ENCODE measurements around the gene CAGE1.
A peak's percentile ranks its signal among the peaks of the same experiment; 100 is the strongest.

Gene CAGE1

DNA sequence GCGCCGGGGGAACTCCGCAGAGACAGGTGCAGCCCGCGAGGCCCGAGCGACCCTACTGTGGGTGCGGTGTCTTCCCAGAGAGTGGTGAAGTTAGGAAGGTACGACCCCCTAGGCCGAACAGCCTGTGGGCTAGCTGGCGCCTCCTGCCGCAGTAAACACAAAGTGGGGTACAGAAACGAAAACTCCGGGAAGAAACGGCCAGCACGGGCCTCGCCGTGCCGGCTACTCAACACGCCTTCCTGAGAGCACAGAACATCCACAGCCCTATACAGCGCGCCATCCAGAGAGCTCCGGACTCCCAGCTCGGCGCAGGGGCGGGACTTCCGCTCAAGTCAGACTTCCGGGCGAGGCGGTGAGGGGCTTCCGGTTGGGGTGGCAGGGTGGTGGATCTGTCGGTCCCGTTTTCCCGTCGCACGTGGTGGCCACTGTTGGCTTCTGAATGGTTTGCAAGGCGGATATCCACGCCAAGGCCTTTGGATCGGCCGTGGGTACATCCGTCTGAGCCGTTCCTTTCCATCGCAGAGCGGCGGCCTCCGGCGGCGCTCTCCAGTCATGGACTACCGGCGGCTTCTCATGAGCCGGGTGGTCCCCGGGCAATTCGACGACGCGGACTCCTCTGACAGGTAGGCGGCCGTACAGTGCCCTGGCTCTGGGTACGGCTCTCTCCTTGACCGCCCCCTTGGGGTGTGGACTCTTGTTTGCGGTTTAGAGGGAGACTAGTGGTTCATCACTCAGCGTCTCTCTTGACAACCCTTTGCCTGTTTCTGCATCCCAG, at the start of gene CAGE1, which contains the start of gene RIOK1:
Gene CAGE1 (minus strand): TSS at position 292 of the 775 bp plus-strand sequence. CDS start 2,569 bp downstream, outside the sequence.
Gene RIOK1 (plus strand): TSS at position 358 of the 775 bp plus-strand sequence. CDS start 195 bp downstream, at position 553.
- peak; percentile 79 for DNase-seq (ENCODE audit: low read depth, low spot score)
- H3K27ac ChIP-seq: peak within 1 kb of the TSS; percentile 90

DNA sequence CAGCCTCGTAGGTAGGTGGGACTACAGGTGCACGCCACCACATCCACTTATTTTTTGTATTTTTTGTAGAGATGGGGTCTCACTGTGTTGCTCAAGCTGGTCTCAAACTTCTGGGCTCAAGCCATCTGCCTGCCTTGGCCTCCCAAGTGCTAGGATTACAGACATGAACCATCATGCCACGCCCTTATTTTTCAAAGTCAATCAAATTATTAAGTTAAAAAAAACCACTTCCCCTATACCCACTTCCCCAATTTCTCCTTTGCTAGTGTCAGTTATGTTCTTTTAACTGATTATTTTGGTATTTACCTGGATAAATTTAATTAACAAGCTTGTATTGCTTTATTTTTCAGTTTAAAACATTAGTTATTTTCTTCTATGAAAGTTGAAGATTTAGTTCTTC, 49.7 kb upstream of the CAGE1 start:
- H3K27ac ChIP-seq: no peak overlapping the region
- no peak for DNase-seq (ENCODE audit: low read depth, low spot score)

DNA sequence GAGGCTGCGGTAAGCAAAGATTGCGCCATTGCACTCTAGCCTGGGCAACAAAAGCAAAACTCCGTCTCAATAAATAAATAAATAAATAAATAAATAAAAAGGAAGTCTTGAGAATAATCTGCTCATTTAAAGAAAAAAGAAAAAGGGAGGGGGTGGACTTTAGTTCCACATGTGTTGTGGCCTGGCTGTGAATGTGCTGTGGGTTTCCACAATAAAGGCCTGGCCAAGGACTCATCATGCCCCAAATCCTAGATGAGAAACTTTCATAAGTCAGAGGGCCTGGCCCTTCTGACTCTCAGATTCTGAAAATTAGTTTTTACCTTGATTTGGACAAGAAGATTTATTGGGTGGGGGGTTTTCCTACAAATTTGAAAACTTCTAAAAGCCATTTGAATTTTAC, 48.5 kb upstream of the CAGE1 start:
- no peak overlapping the region for H3K27ac ChIP-seq
- DNase-seq (ENCODE audit: low read depth, low spot score): no peak

DNA sequence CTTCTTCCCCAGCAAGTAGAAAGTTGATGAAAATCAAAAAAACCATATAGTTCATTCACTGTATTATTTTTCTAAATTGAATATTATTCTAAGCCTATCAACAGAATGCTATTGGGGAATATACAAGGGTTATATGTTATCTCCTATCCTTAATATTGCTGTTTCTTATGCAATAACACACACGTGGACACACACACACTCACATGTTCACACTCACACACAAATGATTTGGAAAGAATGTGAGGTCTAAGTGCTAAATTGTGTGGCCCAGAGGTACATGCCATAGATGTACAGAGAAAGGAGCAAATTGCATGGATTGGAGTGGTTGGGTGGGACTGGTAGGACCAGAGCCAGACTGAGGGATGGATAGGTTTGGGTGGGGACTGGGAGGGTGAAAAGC, 45.1 kb upstream of the CAGE1 start:
- H3K27ac ChIP-seq: no peak overlapping the region
- no peak for DNase-seq (ENCODE audit: low read depth, low spot score)

DNA sequence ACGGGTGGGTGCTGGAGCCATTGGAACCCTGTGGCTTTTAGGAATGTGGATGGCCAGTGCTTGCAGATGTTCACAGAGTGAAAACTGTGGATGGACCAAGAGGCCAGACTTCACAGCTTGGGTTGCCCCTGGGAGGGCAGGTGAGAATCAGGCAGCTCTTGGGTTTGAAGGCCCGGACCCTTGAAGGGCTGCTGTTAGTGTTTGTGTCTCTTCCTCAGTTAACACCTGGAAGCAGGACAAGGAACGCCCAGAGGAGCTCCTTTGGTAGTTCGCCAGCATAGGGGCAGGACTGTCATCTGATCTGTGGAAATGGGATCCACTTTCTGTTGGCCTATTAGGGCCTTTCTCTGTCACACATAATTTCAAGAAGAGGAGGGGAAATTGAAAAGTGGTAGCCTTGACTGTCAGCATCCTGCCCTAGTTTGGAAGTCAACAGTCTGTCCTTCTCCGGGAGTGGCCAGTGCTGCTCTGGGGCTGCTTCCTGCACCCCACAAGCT, 43.6 kb upstream of the CAGE1 start:
- no peak overlapping the region for H3K27ac ChIP-seq
- DNase-seq (ENCODE audit: low read depth, low spot score): no peak

DNA sequence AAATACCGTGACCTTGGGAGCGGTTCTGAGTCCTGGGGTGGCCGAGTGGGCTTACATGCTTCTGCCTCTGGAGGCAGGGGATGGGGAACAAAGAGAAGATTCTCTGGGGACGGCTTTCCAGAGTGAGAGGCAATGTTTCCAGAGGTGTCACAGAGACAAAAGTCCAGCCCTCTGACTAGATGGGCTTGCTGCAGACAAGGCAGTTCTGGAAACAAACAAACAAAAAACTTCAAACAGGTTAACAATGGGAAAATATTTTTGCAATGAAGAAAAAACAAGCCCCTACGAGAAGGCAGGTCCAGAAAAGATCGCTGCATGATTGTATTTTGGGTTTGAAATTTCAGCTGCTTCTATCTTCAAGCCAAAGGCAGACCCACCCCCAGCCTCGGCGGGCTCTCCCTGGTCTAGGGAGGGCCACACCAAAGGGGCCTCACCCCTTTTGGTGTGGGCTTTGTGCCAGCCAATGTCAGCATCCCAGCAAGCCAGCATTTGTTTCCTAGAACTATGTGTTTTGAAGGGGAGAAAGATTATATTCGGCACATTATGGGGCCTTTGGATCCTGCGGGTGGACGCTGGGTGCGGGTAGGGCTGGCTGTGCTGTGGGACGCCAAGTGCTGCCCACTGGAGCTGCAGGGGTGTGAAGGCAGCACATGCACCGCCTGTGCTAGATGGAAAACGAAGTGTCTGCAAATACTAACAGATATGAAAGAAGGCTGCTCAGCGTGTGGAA, 43.0 kb upstream of the CAGE1 start:
- DNase-seq (ENCODE audit: low read depth, low spot score): no peak
- no peak overlapping the region for H3K27ac ChIP-seq

DNA sequence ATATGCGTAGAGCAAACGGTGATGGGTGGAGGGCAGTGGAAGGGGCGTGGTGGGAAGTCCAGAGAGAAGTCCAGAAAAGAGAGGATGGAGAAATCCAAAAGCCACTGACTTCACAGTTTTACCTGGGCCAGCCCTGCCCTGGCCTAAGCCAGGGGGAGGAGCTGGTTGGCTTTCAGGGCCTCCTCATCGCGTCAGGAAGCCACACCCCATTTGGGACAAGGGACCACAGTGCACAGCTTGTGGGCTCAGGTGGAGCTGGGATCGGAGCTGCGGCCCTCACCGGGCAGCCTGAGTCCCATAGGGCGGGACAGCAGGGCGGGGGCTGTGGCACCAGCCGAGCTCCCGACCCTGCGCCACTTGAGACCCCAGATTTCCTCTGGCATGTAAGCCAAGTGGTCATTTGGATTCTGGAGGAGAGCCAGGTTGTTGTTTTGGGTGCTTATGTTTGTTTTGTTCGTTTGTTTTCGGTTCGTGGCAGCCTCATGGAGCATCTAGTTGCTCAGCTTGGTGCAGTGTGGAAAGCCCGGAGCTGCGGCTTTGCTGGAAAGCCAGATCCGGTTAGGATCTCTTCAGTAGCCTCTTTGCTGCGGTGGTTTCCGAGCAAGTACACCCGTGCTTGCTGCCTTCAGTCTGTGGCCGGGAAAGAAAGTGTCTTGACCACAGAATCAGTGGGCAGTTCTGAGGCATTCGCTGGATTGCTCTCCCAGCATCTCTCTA, 42.3 kb upstream of the CAGE1 start:
- no peak for DNase-seq (ENCODE audit: low read depth, low spot score)
- H3K27ac ChIP-seq: no peak overlapping the region

DNA sequence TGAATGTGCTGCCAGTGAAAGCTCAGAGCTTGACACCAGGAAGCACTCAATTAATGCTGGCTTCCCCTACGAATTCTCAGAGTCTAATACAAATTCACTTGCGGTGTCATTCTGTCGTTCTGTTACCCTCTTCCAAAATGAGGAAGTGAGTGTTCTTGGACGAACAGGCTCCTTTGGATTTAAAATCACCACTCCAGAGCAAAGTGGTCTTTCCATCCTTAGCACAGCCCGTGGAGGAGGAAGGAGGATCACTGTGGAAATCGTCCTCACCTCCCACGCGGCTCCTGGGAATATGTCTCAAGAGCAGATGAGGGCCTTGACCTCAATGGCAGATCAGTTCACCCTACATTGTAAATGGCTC, 41.8 kb upstream of the CAGE1 start:
- DNase-seq (ENCODE audit: low read depth, low spot score): no peak
- no peak overlapping the region for H3K27ac ChIP-seq

DNA sequence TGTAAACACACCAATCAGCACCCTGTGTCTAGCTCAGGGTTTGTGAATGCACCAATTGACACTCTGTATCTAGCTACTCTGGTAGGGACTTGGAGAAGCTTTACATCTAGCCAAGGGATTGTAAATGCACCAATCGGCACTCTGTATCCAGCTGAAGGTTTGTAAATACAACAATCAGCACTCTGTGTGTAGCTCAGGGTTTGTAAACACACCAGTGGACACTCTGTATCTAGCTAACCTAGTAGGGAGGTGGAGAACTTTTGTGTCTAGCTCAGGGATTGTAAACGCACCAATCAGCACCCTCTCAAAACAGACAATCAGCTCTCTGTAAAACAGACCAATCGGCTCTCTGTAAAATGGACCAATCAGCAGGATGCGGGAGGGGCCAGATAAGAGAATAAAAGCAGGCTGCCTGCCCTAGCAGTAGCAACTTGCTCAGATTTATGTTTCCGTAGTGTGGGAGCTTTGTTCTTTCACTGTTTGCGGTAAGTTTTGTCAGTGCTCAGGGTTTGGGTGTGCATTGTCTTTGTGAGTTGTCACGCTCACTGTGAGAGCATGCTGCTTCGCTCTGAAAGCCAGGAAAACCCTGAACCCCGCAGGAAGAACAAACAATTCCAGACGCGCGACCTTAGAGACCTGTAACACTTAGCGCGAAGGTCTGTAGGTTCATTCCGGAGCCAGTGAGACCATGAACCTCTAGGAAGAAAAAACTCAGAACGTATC, 37.1 kb upstream of the CAGE1 start:
- DNase-seq (ENCODE audit: low read depth, low spot score): no peak

DNA sequence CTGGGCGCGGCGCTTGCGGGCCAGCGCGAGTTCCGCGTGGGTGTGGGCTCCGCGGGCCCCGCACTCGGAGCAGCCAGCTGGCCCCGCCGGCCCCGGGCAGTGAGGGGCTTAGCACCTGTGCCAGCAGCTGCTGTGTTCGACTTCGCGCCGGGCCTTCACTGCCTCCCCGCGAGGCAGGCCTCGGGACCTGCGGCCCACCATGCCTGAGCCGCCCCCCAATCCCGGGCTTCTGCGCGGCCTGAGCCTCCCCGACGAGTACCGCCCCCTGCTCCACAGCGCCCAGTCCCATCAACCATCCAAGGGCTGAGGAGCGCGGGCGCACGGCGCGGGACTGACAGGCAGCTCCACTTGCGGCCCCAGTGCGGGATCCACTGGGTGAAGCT, 36.3 kb upstream of the CAGE1 start:
- no peak overlapping the region for H3K27ac ChIP-seq
- DNase-seq (ENCODE audit: low read depth, low spot score): no peak

More for the DNA sequence above, 37.1 kb upstream of the CAGE1 start:
- H3K27ac ChIP-seq: no peak overlapping the region

DNA sequence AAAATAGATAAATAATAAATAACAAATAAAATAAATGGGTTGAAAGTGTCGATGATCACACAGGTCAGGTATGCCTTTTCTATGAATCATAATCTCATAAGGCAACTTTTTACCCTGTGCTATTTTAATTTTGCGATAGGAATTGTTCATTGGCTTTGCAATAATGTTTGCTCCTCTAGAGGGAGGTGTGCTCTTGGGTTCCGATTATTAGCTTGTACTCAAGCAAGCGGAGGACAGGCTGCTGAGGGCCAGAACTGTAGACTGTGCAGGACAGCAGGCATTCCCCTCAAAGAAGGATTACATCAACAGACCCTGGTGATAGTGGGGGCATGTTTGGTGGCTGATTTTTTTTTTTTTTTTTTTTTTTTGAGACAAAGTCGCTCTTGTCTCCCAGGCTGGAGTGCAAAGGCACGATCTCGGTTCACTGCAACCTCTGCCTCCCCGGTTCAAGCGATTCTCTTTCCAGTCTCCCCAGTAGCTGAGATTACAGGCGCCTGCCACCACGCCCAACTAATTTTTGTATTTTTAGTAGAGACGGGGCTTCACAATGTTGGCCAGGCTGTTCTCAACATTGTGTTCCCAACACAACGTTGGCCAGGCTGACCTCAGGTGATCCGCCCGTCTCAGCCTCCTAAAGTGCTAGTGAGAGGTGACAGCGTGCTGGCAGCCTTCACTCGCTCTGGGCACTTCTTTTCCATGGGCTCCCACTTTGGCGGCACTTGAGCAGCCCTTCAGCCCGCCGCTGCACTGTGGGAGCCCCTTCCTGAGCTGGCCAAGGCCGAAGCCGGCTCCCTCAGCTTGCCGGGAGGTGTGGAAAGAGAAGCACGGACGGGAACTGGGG, 35.6 kb upstream of the CAGE1 start:
- peak; percentile 46 for DNase-seq (ENCODE audit: low read depth, low spot score)
- H3K27ac ChIP-seq: no peak overlapping the region

DNA sequence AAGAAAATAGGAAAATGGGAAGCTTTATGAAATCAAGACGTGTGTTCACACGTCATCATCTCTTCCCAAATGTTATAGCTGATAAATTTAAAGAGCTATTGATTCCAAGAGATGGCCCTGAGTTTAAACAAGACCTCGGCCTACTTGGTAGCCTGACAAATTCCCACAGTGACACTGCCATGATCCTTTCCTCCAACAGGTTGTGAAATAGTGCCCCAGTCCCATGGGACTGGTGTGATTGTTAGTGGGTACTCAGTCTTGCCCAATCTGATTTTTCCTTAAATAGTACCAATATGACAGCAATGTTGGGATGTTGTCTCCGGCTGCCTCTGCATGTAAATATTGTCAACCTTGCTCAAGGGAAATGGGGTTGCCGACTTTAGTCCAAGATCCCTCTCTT, 34.5 kb upstream of the CAGE1 start:
- H3K27ac ChIP-seq: no peak overlapping the region
- no peak for DNase-seq (ENCODE audit: low read depth, low spot score)

DNA sequence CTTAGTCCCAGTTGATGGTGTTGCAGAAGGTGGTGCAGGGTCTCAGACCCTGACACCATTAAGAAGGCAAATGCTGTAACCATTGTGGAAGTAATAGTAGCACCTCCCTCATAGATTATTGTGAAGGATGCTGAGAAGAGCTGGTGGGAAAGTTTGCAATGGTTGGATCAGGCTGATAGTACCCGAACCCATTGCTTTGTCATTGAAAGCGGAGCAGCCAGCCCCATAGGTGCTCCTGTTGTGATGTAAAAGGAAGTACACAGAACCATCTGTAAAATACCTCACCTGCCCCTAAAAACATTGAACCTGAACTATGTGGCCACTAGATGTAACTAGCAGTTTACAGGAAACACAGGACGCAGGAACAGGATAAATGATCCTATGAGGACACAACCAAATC, 31.5 kb upstream of the CAGE1 start:
- no peak overlapping the region for H3K27ac ChIP-seq

DNA sequence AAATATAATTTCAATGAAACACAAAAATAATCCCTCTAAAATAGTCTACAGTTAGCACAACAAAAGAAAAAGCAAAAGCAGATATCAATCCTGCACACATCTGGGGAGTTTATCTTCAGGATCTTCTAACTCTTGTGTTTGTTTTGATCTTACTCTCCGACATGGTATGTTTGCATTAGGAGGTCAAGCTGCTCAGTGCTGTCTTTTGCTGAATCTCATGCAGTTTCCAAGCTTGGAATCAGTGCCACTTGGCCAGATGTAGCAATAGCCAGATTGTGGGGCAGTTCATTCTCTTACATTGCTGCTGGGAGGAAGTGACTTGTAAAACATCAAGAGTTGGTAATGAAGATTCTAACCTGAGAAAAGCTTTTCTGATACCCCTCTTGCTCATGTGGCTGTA, 29.5 kb upstream of the CAGE1 start:
- no peak for DNase-seq (ENCODE audit: low read depth, low spot score)
- peak overlapping the region; percentile 38 for H3K27ac ChIP-seq

More for the DNA sequence above, 31.5 kb upstream of the CAGE1 start:
- DNase-seq (ENCODE audit: low read depth, low spot score): no peak

DNA sequence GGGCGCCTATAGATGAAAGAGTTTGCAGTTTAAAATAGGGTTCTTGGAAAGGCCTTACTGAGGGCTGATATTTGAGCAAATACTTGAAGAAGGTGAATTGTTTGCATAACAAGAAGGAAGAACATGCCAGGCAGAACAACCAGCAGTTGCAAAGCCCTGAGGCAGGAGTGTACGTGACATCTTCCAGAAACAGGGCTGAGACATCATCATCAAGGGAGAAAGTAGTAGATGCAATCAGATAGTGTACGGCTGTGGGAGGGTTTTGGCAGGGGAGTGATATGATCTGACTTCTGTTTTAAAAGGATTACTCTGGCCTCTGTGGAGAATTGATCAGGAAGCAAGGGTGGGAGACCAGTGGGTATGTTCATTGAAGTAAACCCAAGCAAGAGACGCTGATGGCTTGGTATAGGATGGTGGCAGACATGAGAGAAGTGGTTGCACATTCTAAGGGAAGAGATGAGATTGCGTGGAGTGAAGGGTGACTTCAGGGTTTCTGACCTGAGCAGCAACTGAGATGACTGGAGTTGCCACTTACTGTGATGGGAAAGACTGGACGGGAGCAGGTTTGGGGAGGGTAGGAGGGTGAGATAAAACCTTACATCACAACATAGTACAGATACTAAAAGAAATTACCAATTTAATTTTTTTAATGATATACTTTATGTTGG, 28.8 kb upstream of the CAGE1 start:
- peak; percentile 67 for DNase-seq (ENCODE audit: low read depth, low spot score)
- peak overlapping the region; percentile 38 for H3K27ac ChIP-seq

DNA sequence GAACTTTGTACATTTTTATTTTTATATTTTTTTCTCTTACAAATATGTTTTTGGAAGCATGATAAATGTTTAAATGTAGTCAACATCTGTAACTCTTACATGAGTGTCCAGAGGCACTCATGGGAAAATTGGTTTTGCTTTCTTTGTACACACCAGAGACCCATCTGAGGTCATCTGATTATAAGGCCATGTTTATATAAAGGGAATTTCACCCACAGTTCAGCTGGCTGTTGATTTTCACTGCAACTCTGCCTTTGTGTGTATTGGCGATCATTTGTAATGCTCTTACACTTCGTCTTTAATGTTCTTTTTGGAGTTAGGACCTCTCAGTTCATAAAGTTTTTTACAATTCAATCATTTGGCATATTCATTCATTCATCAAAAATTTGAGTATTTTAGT, 28.1 kb upstream of the CAGE1 start:
- peak overlapping the region; percentile 38 for H3K27ac ChIP-seq
- DNase-seq (ENCODE audit: low read depth, low spot score): no peak

DNA sequence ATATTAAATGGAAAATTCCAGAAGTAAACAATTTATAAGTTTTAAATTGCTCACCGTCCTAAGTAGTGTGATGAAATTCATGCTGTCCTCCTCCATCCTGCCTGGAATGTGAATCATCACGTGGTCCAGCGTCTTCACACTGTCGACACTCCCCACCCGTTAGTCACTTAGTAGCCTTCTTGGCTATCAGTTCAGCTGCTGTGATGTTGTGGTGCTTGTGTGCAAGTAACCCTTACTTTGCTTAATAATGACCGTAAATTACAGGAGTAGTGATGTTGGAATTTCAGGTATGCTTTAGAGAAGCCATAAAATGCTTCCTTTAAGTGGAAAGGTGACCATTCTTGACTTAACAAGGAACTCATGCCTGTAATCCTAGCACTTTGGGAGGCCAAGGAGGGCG, 25.3 kb upstream of the CAGE1 start:
- no peak for DNase-seq (ENCODE audit: low read depth, low spot score)
- peak overlapping the region; percentile 22 for H3K27ac ChIP-seq

DNA sequence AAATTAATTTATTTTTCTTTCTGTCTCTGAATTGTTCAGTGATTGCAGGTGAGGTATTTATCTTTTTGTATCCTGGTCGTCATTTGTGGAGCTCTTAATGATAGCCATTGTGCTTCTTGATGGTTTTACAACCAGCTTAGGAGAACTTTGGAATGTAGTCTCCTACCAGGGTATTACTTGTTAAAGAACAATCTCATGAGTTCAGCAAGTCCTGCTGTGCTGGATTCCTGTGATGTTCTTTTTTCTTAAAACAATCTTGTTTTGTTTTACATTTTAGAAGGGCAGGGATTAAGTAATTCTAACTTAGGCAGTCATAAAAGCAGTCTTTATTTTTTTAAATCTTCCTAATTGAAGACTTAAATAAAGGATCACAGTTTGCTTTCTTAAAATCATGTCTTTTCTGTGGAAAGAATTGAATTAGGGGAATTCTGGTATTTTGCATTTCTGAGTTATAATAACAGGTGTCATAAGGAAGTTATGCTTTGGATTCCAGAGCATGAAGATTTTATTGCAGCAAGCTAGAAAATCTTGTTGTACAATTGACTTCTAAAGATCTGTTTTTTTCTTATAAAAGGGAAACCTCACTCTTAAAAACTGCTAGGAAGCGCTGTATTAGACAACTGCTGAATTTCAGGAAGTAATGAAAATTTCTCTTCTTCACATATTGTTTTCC, 23.7 kb upstream of the CAGE1 start:
- no peak for DNase-seq (ENCODE audit: low read depth, low spot score)
- no peak overlapping the region for H3K27ac ChIP-seq
